ENCODE data around the gene DGKH. TPM values are rescaled to one million over a fixed set of nuclear protein-coding genes. Genes with fewer than 3 reads are reported as not detected.

Gene DGKH
- total RNA-seq, 2 experiments from 2014 or later, result 6.0 TPM

- H3K27ac ChIP-seq (ENCODE audit: low read depth in 1 of 2, low read length in 2 of 2), result no peak overlapping the region
- ChIA-PET CTCF (no interaction called here), POLR2A (no interaction called here)
- ATAC-seq (ENCODE audit: poor library complexity) (no peak), DNase-seq (no peak)
- Mint-ChIP-seq H3K36me3 (ENCODE audit: low read depth) (peaks cover 4% of the 10 kb centered on the region), H3K4me3 (no peak overlapping the region), H3K4me1 (ENCODE audit: low read depth) (peaks cover 28% of the 10 kb centered on the region), H3K9me3 (no peaks in the 10 kb centered on the region), H3K27ac (no peak overlapping the region), H3K27me3 (no peaks in the 10 kb centered on the region)
- H3K9me3 ChIP-seq (ENCODE audit: control insufficient read depth in 1 of 2, insufficient read depth in 1 of 2, low read length in 2 of 2), result no peaks in the 10 kb centered on the region
- no peaks in the 10 kb centered on the region for H3K36me3 ChIP-seq (ENCODE audit: insufficient read depth, low read length)
- TF ChIP-seq CTCF (IDR thresholded peaks at IDR 0.05), result no peak
- intact Hi-C loops (cut with DNase I, micrococcal nuclease), result no loop called here
- no peak overlapping the region for H3K4me3 ChIP-seq (ENCODE audit: low read length)
- H3K27me3 ChIP-seq (ENCODE audit: control insufficient read depth in 1 of 2, insufficient read depth in 2 of 2, low read length in 2 of 2), result no peaks in the 10 kb centered on the region
- no peaks in the 10 kb centered on the region for H3K4me1 ChIP-seq (ENCODE audit: insufficient read depth, low read length)
These were observed 97.9 kb downstream of the DGKH start for GRCh38 chr13:42146359-42146758.

- H3K4me3 ChIP-seq (ENCODE audit: low read length), result no peak overlapping the region
- DNase-seq (no peak), ATAC-seq (ENCODE audit: poor library complexity) (no peak)
- no peaks in the 10 kb centered on the region for H3K9me3 ChIP-seq (ENCODE audit: control insufficient read depth in 1 of 2, insufficient read depth in 1 of 2, low read length in 2 of 2)
- ChIA-PET POLR2A (no interaction called here), CTCF (no interaction called here)
- Mint-ChIP-seq H3K27me3 (no peaks in the 10 kb centered on the region), H3K36me3 (ENCODE audit: low read depth) (no peaks in the 10 kb centered on the region), H3K4me3 (no peak overlapping the region), H3K4me1 (ENCODE audit: low read depth) (peaks cover 28% of the 10 kb centered on the region), H3K27ac (no peak overlapping the region), H3K9me3 (no peaks in the 10 kb centered on the region)
- H3K4me1 ChIP-seq (ENCODE audit: insufficient read depth, low read length), result no peaks in the 10 kb centered on the region
- H3K27ac ChIP-seq (ENCODE audit: low read depth in 1 of 2, low read length in 2 of 2), result no peak overlapping the region
- intact Hi-C loops (cut with DNase I, micrococcal nuclease), result no loop called here
- TF ChIP-seq CTCF (IDR thresholded peaks at IDR 0.05), result no peak
- no peaks in the 10 kb centered on the region for H3K36me3 ChIP-seq (ENCODE audit: insufficient read depth, low read length)
- no peaks in the 10 kb centered on the region for H3K27me3 ChIP-seq (ENCODE audit: control insufficient read depth in 1 of 2, insufficient read depth in 2 of 2, low read length in 2 of 2)
These were observed 100.1 kb downstream of the DGKH start for GRCh38 chr13:42148538-42148937.

GRCh38 chr13:42149136-42149535 lies 100.7 kb downstream of the DGKH start:
- ChIA-PET POLR2A (interaction anchor here (1.2 kb wide), 1 partner anchor 123 kb away, joined by 3 read pairs; the partner anchor contains the start of gene AKAP11), CTCF (no interaction called here)
- Histone ChIP-seq H3K36me3 (ENCODE audit: insufficient read depth, low read length) (no peaks in the 10 kb centered on the region), H3K9me3 (ENCODE audit: control insufficient read depth in 1 of 2, insufficient read depth in 1 of 2, low read length in 2 of 2) (no peaks in the 10 kb centered on the region), H3K27me3 (ENCODE audit: control insufficient read depth in 1 of 2, insufficient read depth in 2 of 2, low read length in 2 of 2) (no peaks in the 10 kb centered on the region), H3K4me1 (ENCODE audit: insufficient read depth, low read length) (no peaks in the 10 kb centered on the region), H3K4me3 (ENCODE audit: low read length) (no peak overlapping the region), H3K27ac (ENCODE audit: low read depth in 1 of 2, low read length in 2 of 2) (no peak overlapping the region)
- no peak for TF ChIP-seq CTCF (IDR thresholded peaks at IDR 0.05)
- no peak overlapping the region for H3K4me3 Mint-ChIP-seq
- intact Hi-C loops (cut with DNase I, micrococcal nuclease), result no loop called here
- H3K4me1 Mint-ChIP-seq (ENCODE audit: low read depth), result peaks cover 28% of the 10 kb centered on the region
- DNase-seq (no peak), ATAC-seq (ENCODE audit: poor library complexity) (no peak)
- H3K9me3 Mint-ChIP-seq, result no peaks in the 10 kb centered on the region
- no peak overlapping the region for H3K27ac Mint-ChIP-seq
- no peaks in the 10 kb centered on the region for H3K36me3 Mint-ChIP-seq (ENCODE audit: low read depth)
- no peaks in the 10 kb centered on the region for H3K27me3 Mint-ChIP-seq
